ENCODE data around the gene HTR4. TPM values are rescaled to one million over a fixed set of nuclear protein-coding genes. Genes with fewer than 3 reads are reported as not detected.

HTR4 gene
- polyA plus RNA-seq, 1 experiment = not detected

DNA sequence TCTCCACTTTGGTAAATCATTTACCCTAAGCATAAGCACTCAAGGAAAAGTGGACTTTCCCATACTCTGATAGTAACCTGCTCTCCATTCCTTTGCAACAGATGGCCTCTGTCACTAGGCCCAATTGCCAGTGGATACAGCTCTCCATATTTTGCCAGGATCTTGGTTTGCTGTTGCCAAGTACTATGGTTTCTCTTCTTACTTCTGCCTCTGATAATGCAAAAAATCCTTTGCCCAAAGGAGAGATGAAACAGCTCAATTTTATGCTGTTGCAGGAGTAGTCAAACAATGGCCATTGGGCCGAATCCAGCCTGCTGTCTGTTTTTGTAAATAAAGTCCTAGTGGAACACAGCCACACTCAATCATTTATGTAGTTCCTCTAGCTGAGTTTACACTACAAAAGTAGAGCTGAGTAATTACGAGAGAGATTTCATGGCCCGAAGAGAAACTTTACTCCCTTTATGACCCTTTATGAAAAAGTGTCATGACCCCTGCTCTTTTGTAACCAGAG lies 92.5 kb downstream of the HTR4 start:
- no peaks in the 10 kb centered on the region for H3K36me3 ChIP-seq (ENCODE audit: control insufficient read depth, insufficient read depth, low read length)
- H3K27me3 ChIP-seq (ENCODE audit: control insufficient read depth, insufficient read depth, low read length) = no peaks in the 10 kb centered on the region; the same call in 1 of the 2 replicates
- ChIA-PET POLR2A (no interaction called here), CTCF (no interaction called here)
- TF ChIP-seq, protein P1, sequence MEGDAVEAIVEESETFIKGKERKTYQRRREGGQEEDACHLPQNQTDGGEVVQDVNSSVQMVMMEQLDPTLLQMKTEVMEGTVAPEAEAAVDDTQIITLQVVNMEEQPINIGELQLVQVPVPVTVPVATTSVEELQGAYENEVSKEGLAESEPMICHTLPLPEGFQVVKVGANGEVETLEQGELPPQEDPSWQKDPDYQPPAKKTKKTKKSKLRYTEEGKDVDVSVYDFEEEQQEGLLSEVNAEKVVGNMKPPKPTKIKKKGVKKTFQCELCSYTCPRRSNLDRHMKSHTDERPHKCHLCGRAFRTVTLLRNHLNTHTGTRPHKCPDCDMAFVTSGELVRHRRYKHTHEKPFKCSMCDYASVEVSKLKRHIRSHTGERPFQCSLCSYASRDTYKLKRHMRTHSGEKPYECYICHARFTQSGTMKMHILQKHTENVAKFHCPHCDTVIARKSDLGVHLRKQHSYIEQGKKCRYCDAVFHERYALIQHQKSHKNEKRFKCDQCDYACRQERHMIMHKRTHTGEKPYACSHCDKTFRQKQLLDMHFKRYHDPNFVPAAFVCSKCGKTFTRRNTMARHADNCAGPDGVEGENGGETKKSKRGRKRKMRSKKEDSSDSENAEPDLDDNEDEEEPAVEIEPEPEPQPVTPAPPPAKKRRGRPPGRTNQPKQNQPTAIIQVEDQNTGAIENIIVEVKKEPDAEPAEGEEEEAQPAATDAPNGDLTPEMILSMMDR (IDR thresholded peaks at IDR 0.05; ENCODE audit: insufficient read depth, low read depth, low read length) = no peak
- no peak overlapping the region for H3K4me3 ChIP-seq (ENCODE audit: low read depth, low read length)
- no peak for DNase-seq (ENCODE audit: low read depth)

DNA sequence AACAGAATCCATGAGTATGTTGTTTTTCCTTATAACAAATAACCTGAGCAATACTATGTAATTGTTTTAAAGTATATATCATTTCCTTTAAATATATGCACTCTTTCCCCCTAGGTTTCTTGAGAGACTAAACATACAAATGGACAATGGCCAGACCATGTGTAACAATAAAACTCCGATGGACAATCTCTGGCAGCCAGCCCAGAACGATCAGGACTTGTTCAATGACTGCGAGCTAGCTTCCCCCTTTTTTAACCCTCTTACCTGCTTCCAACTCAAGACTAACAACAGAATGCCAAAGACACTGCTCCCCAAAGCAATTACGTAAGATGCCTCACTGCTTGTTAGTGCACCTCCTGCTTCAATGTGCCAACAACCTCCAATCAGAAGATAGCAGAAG lies 94.9 kb downstream of the HTR4 start:
- TF ChIP-seq, protein P1 (IDR thresholded peaks at IDR 0.05; ENCODE audit: insufficient read depth, low read depth, low read length) = no peak
- ChIA-PET CTCF (interaction anchor here (0.6 kb wide), 1 partner anchor 260 kb away, joined by 3 read pairs; no protein-coding TSS in a partner anchor), POLR2A (no interaction called here)
- H3K27me3 ChIP-seq (ENCODE audit: control insufficient read depth, insufficient read depth, low read length) = no peaks in the 10 kb centered on the region
- no peak for DNase-seq (ENCODE audit: low read depth)
- no peak overlapping the region for H3K4me3 ChIP-seq (ENCODE audit: low read depth, low read length)
- H3K36me3 ChIP-seq (ENCODE audit: control insufficient read depth, insufficient read depth, low read length) = no peaks in the 10 kb centered on the region

DNA sequence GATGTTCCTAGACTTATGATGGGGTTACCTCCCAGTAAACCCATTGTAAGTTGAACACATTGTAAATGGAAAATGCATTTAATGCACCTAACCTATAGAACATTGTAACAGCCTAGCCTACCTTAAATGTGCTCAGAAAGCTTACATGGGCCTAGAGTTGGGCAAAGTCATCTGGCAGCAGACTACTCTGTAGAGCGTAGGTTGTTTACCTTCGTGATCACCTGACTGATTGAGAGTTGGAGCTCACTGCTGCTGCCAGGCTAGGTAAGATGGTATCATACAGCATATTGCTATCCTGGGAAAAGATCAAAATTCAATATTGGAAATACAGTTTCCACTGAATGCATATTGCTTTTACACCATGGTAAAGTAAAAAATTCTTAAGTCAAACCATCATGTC lies 95.4 kb downstream of the HTR4 start:
- TF ChIP-seq, protein P1 (IDR thresholded peaks at IDR 0.05; ENCODE audit: insufficient read depth, low read depth, low read length) = no peak
- Histone ChIP-seq H3K4me3 (ENCODE audit: low read depth, low read length) (no peak overlapping the region), H3K27me3 (ENCODE audit: control insufficient read depth, insufficient read depth, low read length) (no peaks in the 10 kb centered on the region), H3K36me3 (ENCODE audit: control insufficient read depth, insufficient read depth, low read length) (no peaks in the 10 kb centered on the region)
- CTCF ChIA-PET = no interaction called here
- POLR2A ChIA-PET = no interaction called here
- DNase-seq (ENCODE audit: low read depth) = no peak

GRCh38 chr5:148556835-148557234 lies 97.5 kb downstream of the HTR4 start:
- no peaks in the 10 kb centered on the region for H3K27me3 ChIP-seq (ENCODE audit: control insufficient read depth, insufficient read depth, low read length)
- no peak overlapping the region for H3K4me3 ChIP-seq (ENCODE audit: low read depth, low read length)
- ChIA-PET CTCF (no interaction called here), POLR2A (no interaction called here)
- TF ChIP-seq, protein P1 (IDR thresholded peaks at IDR 0.05; ENCODE audit: insufficient read depth, low read depth, low read length) = no peak
- no peak for DNase-seq (ENCODE audit: low read depth)
- H3K36me3 ChIP-seq (ENCODE audit: control insufficient read depth, insufficient read depth, low read length) = no peaks in the 10 kb centered on the region

- H3K36me3 ChIP-seq (ENCODE audit: control insufficient read depth, insufficient read depth, low read length) = no peaks in the 10 kb centered on the region
- DNase-seq (ENCODE audit: low read depth) = no peak
- no peak overlapping the region for H3K4me3 ChIP-seq (ENCODE audit: low read depth, low read length)
- ChIA-PET POLR2A (no interaction called here), CTCF (no interaction called here)
- TF ChIP-seq, protein P1 (IDR thresholded peaks at IDR 0.05; ENCODE audit: insufficient read depth, low read depth, low read length) = no peak
- H3K27me3 ChIP-seq (ENCODE audit: control insufficient read depth, insufficient read depth, low read length) = no peaks in the 10 kb centered on the region
Measured at GRCh38 chr5:148554621-148555020, 99.7 kb downstream of the HTR4 start.

Data from BJ (cell line).